Left forelimb (tissue), 1 donor: ENCODE results near the gene GALM.
"Not testable (repeated sequence)": the region's sequence is repeated elsewhere in the genome, so short reads cannot be mapped to it uniquely, and the experiment has no call there.

Source experiments
- DNase-seq: peaks from one replicate; pipeline ENCODE4 v3.0.0-alpha.2; 2018; ENCODE audit warnings: low spot score

Gene GALM

GRCh38 chr2:38682008-38682575, 16.2 kb downstream of the GALM start:
- DNase-seq = no peak

GRCh38 chr2:38682620-38683019, 16.7 kb downstream of the GALM start:
- DNase-seq = not testable (repeated sequence)

GRCh38 chr2:38683766-38684165, 17.9 kb downstream of the GALM start:
- DNase-seq = no peak

- no peak for DNase-seq
Measured at GRCh38 chr2:38685116-38685735, 19.3 kb downstream of the GALM start.

- DNase-seq = no peak
Measured at GRCh38 chr2:38690499-38691420, 24.8 kb downstream of the GALM start.

- no peak for DNase-seq
Measured at GRCh38 chr2:38691994-38692393, 26.1 kb downstream of the GALM start.

GRCh38 chr2:38692636-38693318, 26.9 kb downstream of the GALM start:
- no peak for DNase-seq

GRCh38 chr2:38697116-38697840, 31.4 kb downstream of the GALM start:
- DNase-seq = no peak

GRCh38 chr2:38698467-38699003, 32.6 kb downstream of the GALM start:
- DNase-seq = no peak

- DNase-seq = no peak
Measured at GRCh38 chr2:38700113-38700785, 34.3 kb downstream of the GALM start.

- DNase-seq = no peak
Measured at GRCh38 chr2:38700881-38701458, 35.1 kb downstream of the GALM start.

GRCh38 chr2:38701542-38701941, 35.6 kb downstream of the GALM start:
- no peak for DNase-seq

GRCh38 chr2:38702413-38702812, 36.5 kb downstream of the GALM start:
- DNase-seq = no peak

- DNase-seq = not testable (repeated sequence)
Measured at GRCh38 chr2:38703336-38703735, 37.4 kb downstream of the GALM start.

GRCh38 chr2:38704664-38705063, 38.8 kb downstream of the GALM start:
- no peak for DNase-seq

- no peak for DNase-seq
Measured at GRCh38 chr2:38706846-38707345, 41.0 kb downstream of the GALM start.

GRCh38 chr2:38708491-38708890, 42.6 kb downstream of the GALM start:
- DNase-seq = not testable (repeated sequence)

- DNase-seq = no peak
Measured at GRCh38 chr2:38708900-38709566, 43.1 kb downstream of the GALM start.

- DNase-seq = no peak
Measured at GRCh38 chr2:38709567-38710194, 43.8 kb downstream of the GALM start.
